WTC11 (cell line): ENCODE measurements around the gene ARF5. TPM values are rescaled to one million over a fixed set of nuclear protein-coding genes. Genes with fewer than 3 reads are reported as not detected.

Experiments
- ATAC-seq: fragments of 200-7000 bp; cut with Tn5 transposase; 2 replicates; pipeline ENCODE4 v1.10.0; 2021; ENCODE audit warnings: mild to moderate bottlenecking, moderate library complexity
- CTCF ChIA-PET: fragments of 300-600 bp; sonication (Branson Sonifier 250); formaldehyde crosslinking; loops from one replicate; lab custom pipeline; 2021; ENCODE audit warnings: antibody characterized with exemption; lab: Charles Lee
- POLR2A ChIA-PET: fragments of 350-600 bp; sonication (Branson Sonifier 250); formaldehyde crosslinking; loops from one replicate; lab custom pipeline; 2021; ENCODE audit warnings: antibody characterized with exemption; lab: Charles Lee
- DNase-seq: peaks from one replicate; pipeline ENCODE4 v3.0.0; 2021; ENCODE audit warnings: low spot score
- H3K27ac Mint-ChIP-seq: 2 replicates; pipeline ENCODE4 v1.8.0; 2021; ENCODE audit warnings: mixed read lengths
- H3K27me3 Mint-ChIP-seq: 2 replicates; pipeline ENCODE4 v1.8.0; 2021; ENCODE audit warnings: low read depth, mild to moderate bottlenecking, moderate library complexity, mixed read lengths
- H3K36me3 Mint-ChIP-seq: 2 replicates; pipeline ENCODE4 v1.8.0; 2021; ENCODE audit warnings: mixed read lengths
- H3K4me1 Mint-ChIP-seq: 2 replicates; pipeline ENCODE4 v1.8.0; 2022; ENCODE audit warnings: mixed read lengths
- H3K4me3 Mint-ChIP-seq: 2 replicates; pipeline ENCODE4 v1.8.0; 2021; ENCODE audit warnings: mild to moderate bottlenecking, moderate library complexity, mixed read lengths
- H3K9me3 Mint-ChIP-seq: 2 replicates; pipeline ENCODE4 v1.8.0; 2021; ENCODE audit warnings: mixed read lengths
- ATF2 ChIP-seq: sonication (generic); formaldehyde crosslinking; IDR thresholded peaks from 2 replicates; pipeline ENCODE4 v1.8.1; 2022; ENCODE audit warnings: low read depth, missing genetic modification reagents, borderline replicate concordance
- CBFB ChIP-seq: sonication (generic); formaldehyde crosslinking; IDR thresholded peaks from 2 replicates; pipeline ENCODE4 v1.8.1; 2022; ENCODE audit warnings: mild to moderate bottlenecking, low read depth, missing genetic modification reagents
- FOXP4 ChIP-seq: sonication (generic); formaldehyde crosslinking; IDR thresholded peaks from 2 replicates; pipeline ENCODE4 v1.8.0; 2022; ENCODE audit warnings: mild to moderate bottlenecking, missing genetic modification reagents
- GRHL2 ChIP-seq: fragments of 250-450 bp; sonication (Bioruptor Pico); IDR thresholded peaks from 2 replicates; pipeline ENCODE4 v1.8.0; 2022; ENCODE audit warnings: mild to moderate bottlenecking, moderate library complexity; ENCODE audit not compliant: insufficient replicate concordance, severe bottlenecking
- KAT7 ChIP-seq: sonication (generic); formaldehyde crosslinking; IDR thresholded peaks from 2 replicates; pipeline ENCODE4 v1.8.1; 2023; ENCODE audit warnings: missing genetic modification reagents, mild to moderate bottlenecking, borderline replicate concordance
- RELA ChIP-seq: sonication (generic); formaldehyde crosslinking; IDR thresholded peaks from 2 replicates; pipeline ENCODE4 v1.8.1; 2022; ENCODE audit warnings: missing genetic modification reagents, mild to moderate bottlenecking, borderline replicate concordance
- TP53 ChIP-seq: sonication (generic); formaldehyde crosslinking; IDR thresholded peaks from 2 replicates; pipeline ENCODE4 v1.8.1; 2023; ENCODE audit warnings: mild to moderate bottlenecking, missing genetic modification reagents
- ZSCAN18 ChIP-seq: fragments of 250-450 bp; sonication (Bioruptor Pico); IDR thresholded peaks from 2 replicates; pipeline ENCODE4 v2.1.2; 2022; ENCODE audit warnings: mild to moderate bottlenecking, moderate library complexity
- total RNA-seq: library from RNA; stranded (reverse); gene quantifications from 3 replicates; pipeline ENCODE4 v1.2.3, GENCODE V29; 2021
- TF ChIP-seq, protein P1 (sequence below): fragments of 250-450 bp; sonication (Bioruptor Pico); conservative IDR thresholded peaks from 2 replicates; pipeline ENCODE4 v1.9.0; 2021; ENCODE audit warnings: mild to moderate bottlenecking
- TF ChIP-seq, protein P2 (sequence below): sonication (generic); formaldehyde crosslinking; IDR thresholded peaks from 2 replicates; pipeline ENCODE4 v1.8.1; 2023; ENCODE audit warnings: mild to moderate bottlenecking, missing genetic modification reagents, moderate library complexity
- TF ChIP-seq, protein P3 (sequence below): sonication (generic); formaldehyde crosslinking; IDR thresholded peaks from 2 replicates; pipeline ENCODE4 v1.8.0; 2022; ENCODE audit warnings: mild to moderate bottlenecking, missing genetic modification reagents
- TF ChIP-seq, protein P4 (sequence below): fragments of 250-450 bp; sonication (Bioruptor Pico); IDR thresholded peaks from 2 replicates; pipeline ENCODE4 v1.9.0; 2021; ENCODE audit warnings: mild to moderate bottlenecking

ARF5 gene
- total RNA-seq, 1 experiment from 2014 or later: 167 TPM

DNA sequence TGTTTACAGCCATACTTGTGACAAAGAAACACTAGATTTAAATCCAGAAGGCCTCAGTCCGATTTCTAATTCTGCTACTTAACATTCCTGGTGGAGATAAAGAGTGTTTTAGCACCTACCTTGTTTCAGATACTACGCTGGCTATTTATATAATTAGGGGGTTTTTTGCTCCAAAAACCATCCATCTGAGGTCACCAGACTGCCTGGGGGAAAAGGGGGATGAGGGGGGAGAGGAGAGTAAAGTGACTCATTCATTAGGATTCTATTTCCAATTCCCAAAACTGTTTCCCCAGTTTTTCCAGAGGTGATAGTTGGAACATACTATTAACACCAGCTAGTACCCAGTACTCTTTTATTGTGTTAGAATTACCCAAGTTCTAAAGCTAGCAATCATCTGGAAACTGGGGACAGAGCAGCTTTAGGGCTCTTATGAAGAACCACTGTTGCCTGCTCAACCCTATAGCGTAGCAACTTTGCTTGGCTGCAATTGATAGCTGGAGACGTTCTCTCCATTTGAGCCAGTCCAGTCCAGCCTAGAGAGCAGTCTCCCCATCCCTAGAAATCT, 9.4 kb upstream of the ARF5 start:
- Mint-ChIP-seq H3K27ac (no peak overlapping the region), H3K4me3 (no peak overlapping the region), H3K4me1 (peaks cover 4% of the 10 kb centered on the region), H3K36me3 (peaks cover 19% of the 10 kb centered on the region), H3K9me3 (no peaks in the 10 kb centered on the region), H3K27me3 (no peaks in the 10 kb centered on the region)
- CTCF ChIA-PET: interaction anchor here (0.6 to 1.6 kb wide), 5 partner anchors 42 to 164 kb away, joined by 3 to 8 read pairs (median 3); no protein-coding TSS in a partner anchor
- ATAC-seq (no peak), DNase-seq (no peak)
- POLR2A ChIA-PET: no interaction called here
- no peak for TF ChIP-seq CBFB
- no peak for TF ChIP-seq RELA
- TF ChIP-seq KAT7 (CRISPR knock-in tag): no peak
- TF ChIP-seq ZSCAN18: no peak
- no peak for TF ChIP-seq ATF2 (CRISPR knock-in tag)
- TF ChIP-seq GRHL2 (CRISPR knock-in tag): no peak
- TF ChIP-seq, protein P1, sequence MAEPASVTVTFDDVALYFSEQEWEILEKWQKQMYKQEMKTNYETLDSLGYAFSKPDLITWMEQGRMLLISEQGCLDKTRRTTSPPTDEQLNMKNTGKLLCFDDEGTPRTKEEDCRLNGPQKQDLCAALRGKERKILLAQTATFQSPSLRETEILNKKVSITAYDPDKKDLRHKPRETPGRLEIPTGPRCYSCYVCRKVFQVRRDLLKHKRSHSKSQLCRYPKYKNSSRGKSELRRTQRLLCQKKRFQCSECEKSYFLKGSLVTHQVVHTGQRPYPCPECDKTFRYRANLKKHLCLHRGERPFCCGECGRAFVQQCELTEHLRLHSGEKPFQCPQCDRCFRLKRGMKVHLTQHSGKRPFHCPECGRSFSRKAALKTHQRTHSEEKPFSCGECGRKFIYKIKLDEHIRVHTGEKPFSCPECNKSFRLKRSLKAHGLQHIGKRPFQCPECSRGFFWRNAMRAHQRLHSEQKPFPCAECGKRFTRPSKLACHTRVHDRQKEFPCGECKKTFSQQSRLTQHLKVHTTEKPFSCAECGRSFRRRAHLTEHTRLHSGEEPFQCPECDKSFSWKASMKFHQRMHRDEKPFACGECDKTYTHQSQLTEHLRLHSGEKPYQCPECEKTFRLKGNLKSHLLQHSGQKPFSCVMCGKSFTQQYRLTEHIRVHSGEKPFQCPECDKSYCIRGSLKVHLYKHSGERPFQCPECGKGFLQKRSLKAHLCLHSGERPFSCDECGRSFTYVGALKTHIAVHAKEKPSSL (CRISPR knock-in tag): no peak
- TF ChIP-seq, protein P2, sequence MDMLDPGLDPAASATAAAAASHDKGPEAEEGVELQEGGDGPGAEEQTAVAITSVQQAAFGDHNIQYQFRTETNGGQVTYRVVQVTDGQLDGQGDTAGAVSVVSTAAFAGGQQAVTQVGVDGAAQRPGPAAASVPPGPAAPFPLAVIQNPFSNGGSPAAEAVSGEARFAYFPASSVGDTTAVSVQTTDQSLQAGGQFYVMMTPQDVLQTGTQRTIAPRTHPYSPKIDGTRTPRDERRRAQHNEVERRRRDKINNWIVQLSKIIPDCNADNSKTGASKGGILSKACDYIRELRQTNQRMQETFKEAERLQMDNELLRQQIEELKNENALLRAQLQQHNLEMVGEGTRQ (CRISPR knock-in tag): no peak
- TF ChIP-seq, protein P3, sequence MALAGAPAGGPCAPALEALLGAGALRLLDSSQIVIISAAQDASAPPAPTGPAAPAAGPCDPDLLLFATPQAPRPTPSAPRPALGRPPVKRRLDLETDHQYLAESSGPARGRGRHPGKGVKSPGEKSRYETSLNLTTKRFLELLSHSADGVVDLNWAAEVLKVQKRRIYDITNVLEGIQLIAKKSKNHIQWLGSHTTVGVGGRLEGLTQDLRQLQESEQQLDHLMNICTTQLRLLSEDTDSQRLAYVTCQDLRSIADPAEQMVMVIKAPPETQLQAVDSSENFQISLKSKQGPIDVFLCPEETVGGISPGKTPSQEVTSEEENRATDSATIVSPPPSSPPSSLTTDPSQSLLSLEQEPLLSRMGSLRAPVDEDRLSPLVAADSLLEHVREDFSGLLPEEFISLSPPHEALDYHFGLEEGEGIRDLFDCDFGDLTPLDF (CRISPR knock-in tag): no peak
- no peak for TF ChIP-seq FOXP4
- TF ChIP-seq, protein P4, sequence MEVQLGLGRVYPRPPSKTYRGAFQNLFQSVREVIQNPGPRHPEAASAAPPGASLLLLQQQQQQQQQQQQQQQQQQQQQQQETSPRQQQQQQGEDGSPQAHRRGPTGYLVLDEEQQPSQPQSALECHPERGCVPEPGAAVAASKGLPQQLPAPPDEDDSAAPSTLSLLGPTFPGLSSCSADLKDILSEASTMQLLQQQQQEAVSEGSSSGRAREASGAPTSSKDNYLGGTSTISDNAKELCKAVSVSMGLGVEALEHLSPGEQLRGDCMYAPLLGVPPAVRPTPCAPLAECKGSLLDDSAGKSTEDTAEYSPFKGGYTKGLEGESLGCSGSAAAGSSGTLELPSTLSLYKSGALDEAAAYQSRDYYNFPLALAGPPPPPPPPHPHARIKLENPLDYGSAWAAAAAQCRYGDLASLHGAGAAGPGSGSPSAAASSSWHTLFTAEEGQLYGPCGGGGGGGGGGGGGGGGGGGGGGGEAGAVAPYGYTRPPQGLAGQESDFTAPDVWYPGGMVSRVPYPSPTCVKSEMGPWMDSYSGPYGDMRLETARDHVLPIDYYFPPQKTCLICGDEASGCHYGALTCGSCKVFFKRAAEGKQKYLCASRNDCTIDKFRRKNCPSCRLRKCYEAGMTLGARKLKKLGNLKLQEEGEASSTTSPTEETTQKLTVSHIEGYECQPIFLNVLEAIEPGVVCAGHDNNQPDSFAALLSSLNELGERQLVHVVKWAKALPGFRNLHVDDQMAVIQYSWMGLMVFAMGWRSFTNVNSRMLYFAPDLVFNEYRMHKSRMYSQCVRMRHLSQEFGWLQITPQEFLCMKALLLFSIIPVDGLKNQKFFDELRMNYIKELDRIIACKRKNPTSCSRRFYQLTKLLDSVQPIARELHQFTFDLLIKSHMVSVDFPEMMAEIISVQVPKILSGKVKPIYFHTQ (CRISPR knock-in tag): no peak
- no peak for TF ChIP-seq TP53
